Naive thymus-derived CD4-positive, alpha-beta T cell (primary cell): Measurements from ENCODE around the gene ARHGDIB. TPM values are rescaled to one million over a fixed set of nuclear protein-coding genes. Genes with fewer than 3 reads are reported as not detected.

Source experiments
- ATAC-seq: fragments of 150-1000 bp; cut with Tn5 transposase; 2 replicates; pipeline ENCODE4 v1.10.0; 2021; ENCODE audit warnings: mild to moderate bottlenecking, moderate library complexity
- CTCF ChIA-PET: fragments of 350-600 bp; sonication (Branson Sonifier 250); formaldehyde crosslinking; loops from one replicate; lab custom pipeline; 2021; ENCODE audit warnings: antibody characterized with exemption; lab: Charles Lee
- POLR2A ChIA-PET: fragments of 350-600 bp; sonication (Branson Sonifier 250); formaldehyde crosslinking; loops from one replicate; lab custom pipeline; 2021; ENCODE audit warnings: antibody characterized with exemption, inconsistent platforms; lab: Charles Lee
- DNase-seq, 9 donors: peaks; one replicate each; pipeline versions ENCODE4 v3.0.0 to v3.0.0-alpha.2; 2020 to 2022; ENCODE audit warnings: mixed read lengths in 1 of 9
- H3K27ac ChIP-seq: one replicate; pipeline ENCODE4 v1.7.0; 2013; ENCODE audit warnings: mild to moderate bottlenecking, low read depth, low read length, moderate library complexity
- H3K27me3 ChIP-seq, 2 donors: one replicate each; pipeline ENCODE4 v1.7.0; 2013; ENCODE audit warnings: low read length in 2 of 2, mild to moderate bottlenecking in 2 of 2, moderate library complexity in 2 of 2; ENCODE audit not compliant: control insufficient read depth in 2 of 2, insufficient read depth in 2 of 2
- H3K36me3 ChIP-seq, 3 experiments: 1 replicate in 2 of 3; 2 replicates in 1 of 3; pipeline ENCODE4 v1.7.0; 2013; ENCODE audit warnings: low read length in 3 of 3, mild to moderate bottlenecking in 3 of 3, moderate library complexity in 1 of 3; ENCODE audit not compliant: insufficient read depth in 3 of 3, control insufficient read depth in 2 of 3
- H3K4me1 ChIP-seq, 2 donors: one replicate each; pipeline ENCODE4 v1.7.0; 2013; ENCODE audit warnings: low read length in 2 of 2, mild to moderate bottlenecking in 2 of 2, moderate library complexity in 1 of 2; ENCODE audit not compliant: control insufficient read depth in 2 of 2, insufficient read depth in 2 of 2
- H3K4me3 ChIP-seq: 2 replicates; pipeline ENCODE4 v1.7.0; 2013; ENCODE audit warnings: mild to moderate bottlenecking, low read length
- H3K9me3 ChIP-seq, 3 experiments: 1 replicate in 2 of 3; 2 replicates in 1 of 3; pipeline ENCODE4 v1.7.0; 2013; ENCODE audit warnings: low read length in 3 of 3; ENCODE audit not compliant: control insufficient read depth in 2 of 3
- H3K27ac Mint-ChIP-seq, 9 donors: one replicate each; pipeline ENCODE4 v1.8.0; 2020 to 2022; ENCODE audit warnings: mixed read lengths in 9 of 9, mild to moderate bottlenecking in 8 of 9, moderate library complexity in 5 of 9, inconsistent platforms in 2 of 9
- H3K27me3 Mint-ChIP-seq, 5 donors: one replicate each; pipeline ENCODE4 v1.8.0; 2021 to 2022; ENCODE audit warnings: mixed read lengths in 5 of 5, mild to moderate bottlenecking in 1 of 5
- H3K36me3 Mint-ChIP-seq, 5 donors: one replicate each; pipeline ENCODE4 v1.8.0; 2020 to 2022; ENCODE audit warnings: mixed read lengths in 5 of 5, mild to moderate bottlenecking in 3 of 5, inconsistent platforms in 1 of 5
- H3K4me1 Mint-ChIP-seq, 7 donors: one replicate each; pipeline ENCODE4 v1.8.0; 2020 to 2022; ENCODE audit warnings: mixed read lengths in 7 of 7, mild to moderate bottlenecking in 3 of 7, inconsistent platforms in 1 of 7
- H3K4me3 Mint-ChIP-seq, 10 donors: one replicate each; pipeline ENCODE4 v1.8.0; 2020 to 2022; ENCODE audit warnings: mild to moderate bottlenecking in 10 of 10, mixed read lengths in 10 of 10, moderate library complexity in 6 of 10, inconsistent platforms in 2 of 10
- H3K9me3 Mint-ChIP-seq, 11 donors: one replicate each; pipeline ENCODE4 v1.8.0; 2020 to 2022; ENCODE audit warnings: mixed read lengths in 11 of 11, mild to moderate bottlenecking in 4 of 11, inconsistent platforms in 1 of 11, moderate library complexity in 1 of 11
- intact Hi-C, 2 donors: fragments of 100-400 bp; cut with micrococcal nuclease; formaldehyde crosslinking; loops; one replicate each; pipeline ENCODE4 v1.15.1; 2023
- polyA plus RNA-seq, 2 donors: library from polyadenylated mRNA; unstranded; fragments of 300-500 nt; fragmentation: Illumina TruSeq; gene quantifications; one replicate each; pipeline ENCODE4 v1.2.3, GENCODE V29; 2021
- total RNA-seq, 6 experiments: library from RNA in 5 of 6; stranded (reverse) in 5 of 6; gene quantifications; 1 replicate in 5 of 6; 2 replicates in 1 of 6; pipeline ENCODE4 v1.2.3 and lab custom pipeline; 2021 to 2026

ARHGDIB gene
- total and polyA plus RNA-seq, 7 experiments from 2014 or later: 776 to 3,336 (median 867) TPM

GRCh38 chr12:14950421-14950820 lies 11.0 kb downstream of the ARHGDIB start:
- H3K4me3 Mint-ChIP-seq: peak overlapping the region; percentile 39 to 97 (median 90)
- peaks cover 25 to 71% (median 65%) of the 10 kb centered on the region in 5 donors for H3K36me3 Mint-ChIP-seq
- Histone ChIP-seq H3K4me3 (peak overlapping the region; percentile 39), H3K36me3 (peaks cover 48 to 54% (median 51%) of the 10 kb centered on the region in 3 experiments), H3K27me3 (no peaks in the 10 kb centered on the region), H3K27ac (peak overlapping the region; percentile 96), H3K4me1 (peaks cover 85 to 91% of the 10 kb centered on the region in 2 donors), H3K9me3 (no peaks in the 10 kb centered on the region)
- H3K9me3 Mint-ChIP-seq: peaks cover 0 to 3% (median 0%) of the 10 kb centered on the region in 11 donors
- ChIA-PET CTCF (interaction anchor here (0.6 kb wide), 1 partner anchor 45 kb away, joined by 3 read pairs; no protein-coding TSS in a partner anchor), POLR2A (interaction anchor here (0.9 to 3.3 kb wide), 8 partner anchors 9 to 179 kb away, joined by 3 to 18 read pairs (median 4); partner anchors contain the start of genes ARHGDIB, ERP27 and PDE6H)
- H3K27ac Mint-ChIP-seq: peak overlapping the region; percentile 87 to 99 (median 97)
- no peak for ATAC-seq
- peaks cover 72 to 99% (median 96%) of the 10 kb centered on the region in 7 donors for H3K4me1 Mint-ChIP-seq
- peak in 1 of 9 donors; percentile 29 for DNase-seq
- no peaks in the 10 kb centered on the region for H3K27me3 Mint-ChIP-seq
- intact Hi-C loops: loop anchor here in 1 of 2 donors (5.0 kb wide), 1 partner anchor 543 kb away; no protein-coding TSS in a partner anchor

- Mint-ChIP-seq H3K4me1 (peaks cover 76 to 100% (median 98%) of the 10 kb centered on the region in 7 donors), H3K27me3 (no peaks in the 10 kb centered on the region), H3K36me3 (peaks cover 31 to 78% (median 73%) of the 10 kb centered on the region in 5 donors), H3K9me3 (peaks cover 0 to 3% (median 0%) of the 10 kb centered on the region in 11 donors), H3K4me3 (peak overlapping the region; percentile 54 to 97 (median 90)), H3K27ac (peak overlapping the region; percentile 87 to 99 (median 97))
- DNase-seq: no peak
- ATAC-seq: no peak
- Histone ChIP-seq H3K4me1 (peaks cover 85 to 87% of the 10 kb centered on the region in 2 donors), H3K9me3 (no peaks in the 10 kb centered on the region), H3K27me3 (no peaks in the 10 kb centered on the region), H3K36me3 (peaks cover 56 to 62% (median 59%) of the 10 kb centered on the region in 3 experiments), H3K27ac (peak overlapping the region; percentile 96), H3K4me3 (peak overlapping the region; percentile 39)
- intact Hi-C loops: loop anchor here (2.0 to 5.0 kb wide), 7 partner anchors 45 to 613 kb away; partner anchors contain the start of genes C12orf60 (in 1 of the 2), RERG (in 1 of the 2) and WBP11 (in 1 of the 2)
- ChIA-PET CTCF (interaction anchor here (4.3 kb wide), 1 partner anchor 13 kb away, joined by 28 read pairs; the partner anchor contains the start of gene ERP27), POLR2A (interaction anchor here (1.9 to 5.7 kb wide), 3 partner anchors 10 to 14 kb away, joined by 9 to 115 read pairs (median 11); partner anchors contain the start of gene ARHGDIB)
Observed at GRCh38 chr12:14949631-14950030, 11.8 kb downstream of the ARHGDIB start.

DNA sequence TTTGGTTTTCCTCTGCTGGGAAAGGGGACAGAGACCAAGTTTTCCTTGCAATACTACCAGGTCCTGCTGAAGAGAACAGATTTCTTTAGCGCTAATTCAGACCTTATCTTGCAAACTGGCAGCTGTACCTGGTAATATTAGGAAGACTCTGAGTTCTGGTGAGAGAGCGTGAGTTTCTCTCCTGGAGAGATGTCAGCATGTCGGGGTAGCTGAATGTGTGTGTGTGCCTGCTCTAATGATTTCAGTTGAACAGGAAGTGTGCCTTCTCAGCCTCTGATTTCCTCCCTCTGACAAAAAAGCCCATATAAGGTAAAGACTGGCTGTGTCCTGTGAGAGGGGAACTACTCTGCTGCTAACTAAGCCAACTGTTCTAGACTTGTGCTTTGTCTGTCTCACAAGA lies 12.7 kb downstream of the ARHGDIB start:
- peak overlapping the region; percentile 72 to 97 (median 90) for H3K4me3 Mint-ChIP-seq
- H3K27ac ChIP-seq: peak overlapping the region; percentile 96
- H3K36me3 Mint-ChIP-seq: peaks cover 32 to 78% (median 73%) of the 10 kb centered on the region in 5 donors
- H3K27ac Mint-ChIP-seq: peak overlapping the region; percentile 87 to 99 (median 97)
- peaks cover 69 to 95% (median 91%) of the 10 kb centered on the region in 7 donors for H3K4me1 Mint-ChIP-seq
- no peaks in the 10 kb centered on the region for H3K27me3 ChIP-seq
- peaks cover 77 to 79% of the 10 kb centered on the region in 2 donors for H3K4me1 ChIP-seq
- peaks cover 55 to 63% (median 60%) of the 10 kb centered on the region in 3 experiments for H3K36me3 ChIP-seq
- DNase-seq (peak in 8 of 9 donors; percentile 34 to 87 (median 81)), ATAC-seq (peak; percentile 88)
- POLR2A ChIA-PET: interaction anchor here (0.6 to 5.7 kb wide), 17 partner anchors 9 to 583 kb away, joined by 3 to 115 read pairs (median 5); partner anchors contain the start of genes ARHGDIB, ATF7IP and ERP27
- no peaks in the 10 kb centered on the region for H3K27me3 Mint-ChIP-seq
- peaks cover 0 to under 1% (median 0%) of the 10 kb centered on the region in 11 donors for H3K9me3 Mint-ChIP-seq
- peak overlapping the region; percentile 47 for H3K4me3 ChIP-seq
- CTCF ChIA-PET: interaction anchor here (0.6 to 4.3 kb wide), 8 partner anchors 9 to 179 kb away, joined by 3 to 28 read pairs (median 3); partner anchors contain the start of gene ERP27
- intact Hi-C loops: loop anchor here (1.0 to 5.0 kb wide), 8 partner anchors 8 to 614 kb away; partner anchors contain the start of genes ARHGDIB (in 2 of the 2), C12orf60 (in 1 of the 2), RERG (in 1 of the 2) and WBP11 (in 1 of the 2)
- H3K9me3 ChIP-seq: no peaks in the 10 kb centered on the region

GRCh38 chr12:14946861-14947260 lies 14.5 kb downstream of the ARHGDIB start:
- Mint-ChIP-seq H3K4me1 (peaks cover 58 to 90% (median 79%) of the 10 kb centered on the region in 7 donors), H3K9me3 (no peaks in the 10 kb centered on the region), H3K36me3 (peaks cover 42 to 84% (median 77%) of the 10 kb centered on the region in 5 donors), H3K4me3 (peak overlapping the region in 9 of 10 donors; percentile 20 to 88 (median 74)), H3K27ac (peak overlapping the region; percentile 51 to 99 (median 92)), H3K27me3 (no peaks in the 10 kb centered on the region)
- intact Hi-C loops: loop anchor here (5.0 kb wide), 3 partner anchors 225 to 615 kb away; partner anchors contain the start of gene RERG (in 1 of the 2)
- Histone ChIP-seq H3K27me3 (no peaks in the 10 kb centered on the region), H3K27ac (peak overlapping the region; percentile 96), H3K4me1 (peaks cover 62 to 65% of the 10 kb centered on the region in 2 donors), H3K9me3 (no peaks in the 10 kb centered on the region), H3K4me3 (no peak overlapping the region), H3K36me3 (peaks cover 66 to 75% (median 70%) of the 10 kb centered on the region in 3 experiments)
- ATAC-seq: no peak
- POLR2A ChIA-PET: interaction anchor here (0.7 to 5.7 kb wide), 4 partner anchors 10 to 175 kb away, joined by 3 to 115 read pairs (median 14); partner anchors contain the start of gene ARHGDIB
- no peak for DNase-seq
- CTCF ChIA-PET: interaction anchor here (4.3 kb wide), 1 partner anchor 10 kb away, joined by 28 read pairs; the partner anchor contains the start of gene ERP27

GRCh38 chr12:14946162-14946561 lies 15.2 kb downstream of the ARHGDIB start:
- ChIA-PET CTCF (interaction anchor here (1.0 to 4.3 kb wide), 3 partner anchors 10 to 100 kb away, joined by 3 to 28 read pairs (median 4); partner anchors contain the start of gene ERP27), POLR2A (interaction anchor here (0.9 to 5.7 kb wide), 8 partner anchors 8 to 176 kb away, joined by 3 to 115 read pairs (median 5); partner anchors contain the start of gene ARHGDIB)
- intact Hi-C loops: loop anchor here (5.0 kb wide), 3 partner anchors 224 to 616 kb away; partner anchors contain the start of gene RERG (in 1 of the 2)
- Histone ChIP-seq H3K9me3 (no peaks in the 10 kb centered on the region), H3K4me1 (peaks cover 55 to 58% of the 10 kb centered on the region in 2 donors), H3K27ac (peak overlapping the region; percentile 96), H3K4me3 (no peak overlapping the region), H3K36me3 (peaks cover 68 to 81% (median 77%) of the 10 kb centered on the region in 3 experiments), H3K27me3 (no peaks in the 10 kb centered on the region)
- Mint-ChIP-seq H3K4me1 (peaks cover 51 to 87% (median 74%) of the 10 kb centered on the region in 7 donors), H3K36me3 (peaks cover 40 to 82% (median 77%) of the 10 kb centered on the region in 5 donors), H3K27ac (peak overlapping the region; percentile 48 to 99 (median 92)), H3K4me3 (peak overlapping the region in 7 of 10 donors; percentile 30 to 88 (median 65)), H3K27me3 (no peaks in the 10 kb centered on the region), H3K9me3 (no peaks in the 10 kb centered on the region)
- ATAC-seq: no peak
- DNase-seq: no peak
